Measurements from ENCODE around the gene ITPKC.

Gene ITPKC

DNA sequence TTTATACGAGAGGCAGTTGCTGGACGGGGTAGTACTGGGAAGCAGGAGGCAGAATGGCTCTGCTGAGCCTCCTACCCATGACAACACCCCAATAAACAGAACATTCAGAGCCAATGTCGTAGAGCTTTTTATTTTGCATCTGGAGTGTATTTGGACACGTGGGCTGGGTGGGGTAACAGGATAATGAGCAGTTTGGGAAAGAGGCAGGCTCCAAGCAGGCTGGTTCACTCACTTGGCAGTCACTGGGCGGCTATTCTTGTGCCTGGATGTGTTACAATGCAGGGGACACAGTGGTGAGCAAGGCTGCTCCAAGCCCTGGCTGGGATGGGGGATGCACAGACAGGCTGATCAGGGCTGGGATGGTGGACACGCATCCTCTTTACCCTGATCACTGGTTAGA is 23.8 kb downstream of the ITPKC start:
- DNase-seq (ENCODE audit: low read depth) = no peak

DNA sequence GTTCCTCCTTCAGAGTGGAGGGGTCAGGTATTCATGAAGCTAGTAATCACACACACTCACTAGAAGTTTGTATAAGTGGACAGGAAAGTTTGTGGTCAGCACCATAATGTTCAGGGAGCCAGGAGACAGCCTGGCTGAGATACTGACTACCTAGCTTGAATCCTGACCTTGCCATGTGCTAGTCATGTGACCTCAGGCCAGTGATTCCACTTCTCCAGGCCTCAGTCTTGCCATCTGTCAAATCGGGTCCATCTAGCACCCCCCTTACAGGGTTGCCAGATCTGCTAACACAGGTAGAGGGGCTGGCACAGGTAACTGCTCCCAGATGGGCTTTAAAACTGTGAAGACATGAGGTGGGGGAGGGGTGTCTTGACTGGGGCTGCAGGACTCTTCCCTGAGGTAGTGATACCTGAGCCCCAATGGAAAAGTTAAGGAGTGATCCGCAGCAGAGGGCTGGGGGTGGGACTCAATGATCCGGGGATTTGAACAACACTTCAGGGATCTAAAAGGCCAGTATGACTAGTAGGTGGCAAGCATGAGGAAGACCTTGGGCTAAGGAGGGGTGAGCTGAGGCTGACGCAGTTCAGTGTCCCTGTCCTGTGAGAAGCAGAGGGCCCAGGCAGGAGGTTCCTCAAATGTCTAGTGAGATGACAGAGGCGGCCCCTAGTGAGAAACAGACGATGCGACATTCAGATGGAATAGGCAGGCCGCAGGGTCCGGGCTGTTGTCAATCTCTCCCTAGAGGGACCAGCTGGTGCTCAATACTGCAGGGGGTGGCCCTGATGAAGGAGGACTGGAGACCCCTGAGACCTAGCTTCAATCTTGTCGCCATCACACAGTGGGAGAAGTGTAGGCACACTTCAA is 24.8 kb downstream of the ITPKC start:
- no peak for DNase-seq (ENCODE audit: low read depth)

DNA sequence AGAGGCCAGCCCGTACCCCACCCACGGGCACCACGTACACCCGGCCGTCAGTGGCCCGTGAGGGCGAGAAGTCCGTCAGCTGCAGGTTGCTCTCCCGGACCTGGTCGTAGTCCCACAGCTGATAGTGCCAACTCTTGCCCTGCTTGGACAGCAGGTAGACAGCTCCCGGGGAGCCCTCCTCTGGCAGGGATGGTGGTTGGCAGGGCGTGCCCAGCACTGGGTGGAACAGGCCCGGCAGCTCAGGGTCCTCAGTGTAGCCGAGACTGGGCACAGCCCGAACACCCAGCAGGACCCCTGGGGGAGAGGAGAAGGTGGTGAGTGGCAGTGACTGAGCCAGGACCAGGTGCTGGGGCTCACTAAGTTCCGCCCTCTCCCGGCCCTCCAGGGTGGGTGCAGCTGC is 25.6 kb downstream of the ITPKC start:
- DNase-seq (ENCODE audit: low read depth) = no peak

DNA sequence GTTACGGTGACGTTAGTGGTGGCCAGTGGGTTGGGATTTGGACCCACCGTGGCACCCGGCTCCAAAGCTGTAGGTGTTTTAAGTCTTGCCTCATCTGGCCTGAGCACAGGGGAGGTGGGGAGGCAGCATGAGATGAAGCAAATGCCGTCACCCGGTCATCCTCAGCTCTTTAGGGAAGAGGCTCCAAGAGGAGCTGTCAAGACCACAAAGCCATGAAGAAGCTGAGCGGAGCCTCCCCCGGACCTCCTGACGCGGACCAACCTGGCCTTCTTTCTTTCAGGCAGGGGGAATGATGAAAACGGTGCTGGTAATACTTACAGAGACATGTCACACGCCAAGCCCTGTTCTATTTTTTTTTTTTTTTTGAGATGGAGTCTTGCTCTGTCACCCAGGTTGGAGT is 26.0 kb downstream of the ITPKC start:
- no peak for DNase-seq (ENCODE audit: low read depth)

DNA sequence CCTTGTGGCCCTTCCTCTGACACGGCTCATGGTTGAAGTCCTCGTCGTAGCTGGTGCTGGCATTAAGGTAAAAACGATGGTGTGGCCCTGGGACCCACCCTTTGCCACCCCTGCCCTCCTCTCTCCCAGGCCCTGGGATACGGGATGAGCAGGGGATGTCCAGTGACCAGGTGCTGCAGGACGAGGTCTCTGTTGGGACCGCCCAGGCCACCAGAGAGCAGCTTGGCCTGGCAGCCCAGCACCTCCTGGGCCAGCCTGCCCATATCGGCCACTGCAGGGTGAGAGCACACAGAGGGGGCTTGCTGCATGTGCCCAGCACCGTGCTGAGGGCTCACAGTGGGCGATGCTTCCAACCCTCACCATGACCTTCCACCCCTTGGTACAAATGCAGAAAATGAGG is 27.0 kb downstream of the ITPKC start:
- no peak for DNase-seq (ENCODE audit: low read depth)

DNA sequence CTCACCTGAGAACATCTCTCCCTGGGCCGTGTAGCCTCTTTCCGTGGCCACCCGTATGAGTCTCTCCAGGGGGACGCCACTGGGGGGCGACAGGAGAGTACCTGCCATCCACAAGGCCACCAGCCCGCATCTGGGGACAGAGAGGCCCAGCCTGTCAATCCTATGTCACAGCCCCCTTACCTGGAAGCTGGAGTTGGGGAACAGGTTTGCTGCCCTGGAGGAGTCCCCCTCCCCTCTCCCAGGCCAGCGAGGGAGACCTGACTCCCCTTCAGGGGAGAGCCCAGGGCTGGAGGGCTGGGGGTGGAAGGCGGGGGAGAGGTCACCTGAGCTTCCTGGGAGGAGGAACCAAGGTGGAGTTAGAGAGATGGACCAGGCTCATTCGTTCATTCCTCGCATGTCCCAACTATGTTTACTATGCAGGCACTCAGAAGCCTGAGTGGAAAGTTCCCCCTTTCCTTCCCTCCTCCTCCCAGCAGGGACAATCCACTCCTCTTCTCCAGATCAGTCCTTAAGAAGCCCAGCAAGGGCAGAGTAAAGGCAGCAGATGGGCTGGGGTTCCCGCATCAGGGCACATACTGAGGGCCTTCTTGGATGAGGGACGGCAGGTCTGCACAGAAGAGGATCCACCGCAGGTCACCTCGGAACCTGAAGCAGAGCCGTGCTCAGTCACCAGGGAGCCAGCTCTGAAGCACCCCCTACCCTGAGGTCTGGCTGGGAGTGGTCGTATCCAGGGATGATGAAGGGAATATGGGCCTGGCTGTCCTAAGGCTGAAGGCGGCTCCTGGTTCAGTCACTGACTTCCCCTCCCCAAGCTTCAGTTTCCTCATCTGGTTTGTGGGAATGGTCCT is 27.9 kb downstream of the ITPKC start:
- DNase-seq (ENCODE audit: low read depth) = no peak

DNA sequence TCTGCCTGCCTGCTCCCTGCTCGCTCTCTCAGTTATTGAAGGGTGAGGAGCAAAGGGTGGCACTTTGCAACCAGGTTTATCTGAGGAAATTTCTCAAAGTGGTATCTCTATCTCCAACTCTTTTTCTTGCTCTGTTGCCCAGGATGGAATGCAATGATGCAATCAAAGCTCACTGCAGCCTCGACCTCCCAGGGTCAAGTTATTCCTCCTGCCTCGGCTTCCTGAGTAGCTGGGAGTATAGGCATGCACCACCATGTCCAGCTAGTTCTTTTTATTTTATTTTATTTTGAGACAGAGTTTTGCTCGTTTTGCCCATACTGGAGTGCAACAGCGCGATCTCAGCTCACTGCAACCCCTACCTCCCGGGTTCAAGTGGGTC is 28.5 kb downstream of the ITPKC start:
- no peak for DNase-seq (ENCODE audit: low read depth)

DNA sequence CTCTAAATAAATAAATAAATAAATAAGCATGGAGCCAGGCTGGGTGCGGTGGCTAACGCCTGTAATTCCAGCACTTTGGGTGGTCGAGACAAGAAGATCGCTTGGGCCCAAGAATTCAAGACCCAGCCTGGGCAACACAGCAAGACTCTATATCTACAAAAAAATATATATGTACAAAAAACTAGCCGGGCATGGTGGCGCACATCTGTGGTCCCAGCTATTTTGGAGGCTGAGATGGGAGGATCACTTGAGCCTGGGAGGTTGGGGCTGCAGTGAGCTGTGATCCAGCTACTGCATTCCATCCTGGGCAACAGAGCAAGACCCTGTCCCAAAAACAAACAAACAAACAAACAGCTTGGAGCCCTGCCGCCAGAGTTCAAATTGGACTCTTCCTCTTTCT is 30.6 kb downstream of the ITPKC start:
- DNase-seq (ENCODE audit: low read depth) = no peak

DNA sequence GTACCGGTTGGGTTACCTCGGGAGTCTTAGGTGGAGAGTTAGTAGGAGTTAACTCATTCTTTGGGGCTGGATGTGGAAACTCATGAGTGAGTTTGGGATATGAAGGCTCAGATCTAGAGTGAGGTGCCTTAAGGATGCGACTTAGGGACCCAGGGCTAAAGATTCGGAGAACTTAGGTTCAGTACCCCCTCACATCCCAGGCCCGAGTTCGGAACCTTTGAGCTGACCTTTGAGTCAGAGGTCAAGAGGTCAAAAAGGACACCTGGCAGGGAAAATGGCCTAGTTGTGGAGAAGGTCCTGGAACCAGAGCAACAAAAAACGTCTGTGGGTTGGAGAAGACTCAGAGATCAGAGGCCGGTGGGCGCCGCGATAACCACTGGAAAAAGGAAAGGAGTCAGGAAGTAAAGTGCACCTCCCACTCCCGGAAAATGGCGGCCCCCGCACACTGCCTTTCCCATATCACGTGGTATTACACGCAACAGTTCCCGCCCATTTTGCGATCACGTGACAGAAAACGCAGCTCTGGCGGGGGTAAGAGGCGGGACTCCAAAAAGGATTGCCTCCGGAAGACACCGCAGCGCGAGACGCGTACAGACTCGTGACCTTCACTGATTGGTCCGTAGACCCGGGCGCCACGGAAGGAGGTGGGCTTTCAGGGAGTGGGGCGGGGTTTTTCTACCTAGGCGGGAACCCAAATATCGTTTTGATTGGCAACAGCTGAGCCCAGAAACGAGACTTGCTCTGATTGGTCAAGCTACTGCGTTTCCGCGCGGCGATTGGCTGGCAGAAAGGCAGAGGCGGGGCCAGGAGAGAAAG is 33.4 kb downstream of the ITPKC start, which contains the start of gene ACTMAP:
TSS of gene ACTMAP (minus strand) at position 420 of the 816 bp plus-strand sequence. CDS start 674 bp downstream, outside the sequence.
- DNase-seq (ENCODE audit: low read depth) = peak; percentile 99

DNA sequence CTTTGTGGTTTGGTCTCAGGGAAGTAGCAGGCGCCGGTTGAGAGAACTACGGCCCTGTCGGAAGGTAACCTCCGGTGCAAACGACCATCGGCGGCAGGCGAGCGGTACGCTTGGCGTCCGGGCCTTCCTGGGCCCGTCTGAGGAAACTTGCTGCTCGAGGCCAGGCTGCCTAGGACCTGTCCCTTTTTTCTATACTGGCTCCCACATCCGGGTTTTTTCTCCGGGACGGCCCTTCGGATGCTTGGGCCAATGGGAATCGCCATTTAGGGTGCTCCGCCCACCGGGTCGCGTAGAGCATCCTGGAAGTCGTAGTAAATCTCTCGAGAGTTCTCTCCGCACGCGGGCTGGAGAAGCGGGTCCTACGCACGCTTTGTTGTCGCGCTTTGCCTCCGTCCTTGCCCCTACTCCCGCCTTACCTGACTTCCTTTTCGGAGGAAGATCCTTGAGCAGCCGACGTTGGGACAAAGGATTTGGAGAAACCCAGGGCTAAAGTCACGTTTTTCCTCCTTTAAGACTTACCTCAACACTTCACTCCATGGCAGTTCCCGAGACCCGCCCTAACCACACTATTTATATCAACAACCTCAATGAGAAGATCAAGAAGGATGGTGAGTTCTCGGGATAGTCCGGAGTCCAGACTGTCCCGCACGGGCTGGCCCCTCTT is 34.1 kb downstream of the ITPKC start, which contains the start of gene SNRPA:
TSS of gene SNRPA (plus strand) at position 330 of the 664 bp plus-strand sequence. CDS start at position 536, 206 bp downstream.
- peak; percentile 93 for DNase-seq (ENCODE audit: low read depth)

DNA sequence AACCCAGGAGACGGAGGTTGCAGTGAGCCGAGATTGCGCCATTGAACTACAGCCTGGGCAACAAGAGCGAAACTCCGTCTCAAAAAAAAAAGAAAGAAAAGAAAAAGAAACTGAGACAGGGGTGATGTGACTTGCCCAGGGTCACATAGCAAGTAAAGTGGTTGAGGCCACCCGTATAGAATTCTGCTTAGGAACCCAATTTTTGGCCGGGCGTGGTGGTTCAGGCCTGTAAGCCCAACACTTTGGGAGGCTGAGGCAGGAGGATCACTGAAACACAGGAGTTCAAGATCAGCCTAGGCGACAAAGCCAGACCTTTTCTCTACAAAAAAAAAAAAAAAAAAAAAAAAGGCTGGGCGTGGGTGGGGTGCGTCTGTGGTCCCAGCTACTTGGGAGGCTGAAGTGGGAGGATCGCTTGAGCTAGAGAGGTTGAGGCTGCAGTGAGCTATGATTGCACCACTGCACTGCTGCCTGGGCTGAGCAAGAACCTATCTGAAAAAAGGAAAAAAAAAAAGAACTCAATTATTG is 35.4 kb downstream of the ITPKC start:
- no peak for DNase-seq (ENCODE audit: low read depth)

DNA sequence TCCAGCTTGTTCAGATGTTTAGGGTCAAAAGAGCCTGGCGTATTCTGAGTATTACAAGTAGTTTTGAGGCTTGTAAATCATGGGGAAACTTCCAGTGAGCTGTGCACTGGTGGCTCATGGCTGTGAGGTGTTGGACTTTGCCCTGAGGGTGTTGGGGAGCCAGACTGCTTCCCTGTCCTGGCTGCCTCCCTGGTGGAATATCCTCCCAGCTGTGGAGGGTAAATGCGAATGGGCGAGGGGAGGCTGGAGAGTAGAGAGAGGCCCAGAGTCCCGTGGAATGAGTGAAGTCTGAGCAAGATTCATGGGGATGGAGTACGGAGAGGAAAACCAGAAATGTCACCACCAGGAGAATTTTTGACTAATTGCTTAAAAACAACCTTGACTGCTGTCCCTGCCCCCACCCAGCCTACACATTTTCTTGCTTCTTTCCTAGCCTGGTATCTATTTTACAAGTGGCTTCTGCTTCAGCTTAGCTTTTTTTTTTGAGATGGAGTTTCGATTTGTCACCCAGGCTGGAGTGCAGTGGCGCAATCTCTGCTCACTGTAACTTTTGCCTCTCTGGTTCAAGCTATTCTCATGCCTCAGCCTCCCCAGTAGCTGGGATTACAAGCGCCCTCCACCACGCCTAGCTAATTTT is 37.8 kb downstream of the ITPKC start:
- no peak for DNase-seq (ENCODE audit: low read depth)

DNA sequence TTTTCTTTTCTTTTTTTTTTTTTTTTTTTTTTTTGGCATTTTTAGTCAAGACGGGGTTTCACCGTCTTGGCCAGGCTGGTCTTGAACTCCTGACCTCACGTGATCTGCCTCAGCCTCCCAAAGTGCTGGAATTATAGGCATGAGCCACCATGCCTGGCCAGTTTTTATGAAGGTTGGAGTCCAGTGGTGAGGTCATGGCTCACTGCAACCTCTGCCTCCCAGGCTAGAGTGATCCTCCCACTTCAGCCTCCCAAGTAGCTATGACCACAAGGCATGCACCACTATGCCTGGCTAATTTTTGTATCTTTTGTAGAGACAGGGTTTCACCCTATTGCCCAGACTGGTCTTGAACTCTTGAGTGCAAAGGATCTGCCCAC is 38.3 kb downstream of the ITPKC start:
- DNase-seq (ENCODE audit: low read depth) = no peak

DNA sequence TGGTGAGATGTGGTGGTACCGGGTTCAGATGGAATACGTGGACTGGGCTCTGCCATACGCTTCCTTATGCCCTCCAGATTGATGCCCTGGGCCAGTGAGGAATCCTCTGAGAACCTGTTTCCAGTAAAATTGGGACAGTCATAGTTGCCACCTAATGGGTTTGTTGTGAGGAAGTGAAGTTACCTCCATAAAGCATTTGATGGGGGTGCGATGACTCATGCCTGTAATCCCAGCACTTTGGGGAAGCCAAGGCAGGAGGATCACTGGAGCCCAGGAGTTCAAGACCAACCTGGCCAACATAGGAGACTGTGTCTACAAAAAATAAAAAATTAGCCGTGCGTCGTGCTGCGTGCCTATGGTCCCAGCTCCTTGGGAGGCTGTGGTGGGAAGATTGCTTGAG is 38.9 kb downstream of the ITPKC start:
- no peak for DNase-seq (ENCODE audit: low read depth)

DNA sequence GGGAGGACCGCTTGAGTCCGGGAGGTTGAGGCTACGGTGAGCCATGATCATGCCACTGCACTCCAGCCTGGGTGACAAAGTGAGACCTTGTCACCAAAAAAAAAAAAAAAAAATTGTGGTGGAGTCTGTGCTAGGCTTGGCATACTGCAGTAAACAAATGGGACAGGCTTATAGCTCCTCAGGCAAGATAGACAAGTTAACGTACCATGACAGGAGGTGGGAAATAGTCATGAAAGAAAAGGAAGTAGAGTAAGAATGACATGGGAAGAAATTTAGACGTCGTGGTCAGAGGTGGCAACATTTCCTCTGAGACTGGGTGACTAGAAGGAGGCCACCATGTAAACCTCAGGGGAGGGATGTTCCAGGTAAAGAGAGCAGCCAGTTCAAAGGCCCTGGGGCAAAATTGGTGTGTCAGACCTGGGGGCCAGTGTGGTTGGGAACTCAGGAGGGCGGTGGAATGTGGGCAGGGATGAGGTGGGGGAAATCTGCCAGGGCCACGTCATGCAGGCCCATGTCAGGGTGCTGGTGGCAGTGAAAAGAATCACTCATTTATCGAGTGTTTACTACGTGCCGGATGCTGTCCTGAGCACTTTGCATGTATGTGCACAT is 39.7 kb downstream of the ITPKC start:
- no peak for DNase-seq (ENCODE audit: low read depth)

DNA sequence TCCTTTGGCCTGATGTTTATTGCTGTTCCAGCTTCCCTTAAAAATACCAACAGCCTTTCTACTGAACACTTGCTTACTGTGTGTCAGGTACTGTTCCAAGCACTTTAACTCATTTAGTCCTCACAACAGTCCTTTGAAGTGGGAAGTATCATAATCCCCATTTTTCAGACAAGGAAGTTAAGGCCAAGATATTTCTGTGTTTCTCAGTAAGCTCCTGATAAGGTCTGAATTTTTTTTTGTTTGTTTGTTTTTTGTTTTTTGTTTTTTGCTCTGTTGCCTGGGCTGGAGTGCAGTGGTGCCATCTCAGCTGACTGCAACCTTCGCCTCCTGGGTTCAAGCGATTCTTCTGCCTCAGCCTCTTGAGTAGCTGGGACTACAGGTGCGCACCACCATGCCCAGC is 41.6 kb downstream of the ITPKC start:
- DNase-seq (ENCODE audit: low read depth) = no peak

DNA sequence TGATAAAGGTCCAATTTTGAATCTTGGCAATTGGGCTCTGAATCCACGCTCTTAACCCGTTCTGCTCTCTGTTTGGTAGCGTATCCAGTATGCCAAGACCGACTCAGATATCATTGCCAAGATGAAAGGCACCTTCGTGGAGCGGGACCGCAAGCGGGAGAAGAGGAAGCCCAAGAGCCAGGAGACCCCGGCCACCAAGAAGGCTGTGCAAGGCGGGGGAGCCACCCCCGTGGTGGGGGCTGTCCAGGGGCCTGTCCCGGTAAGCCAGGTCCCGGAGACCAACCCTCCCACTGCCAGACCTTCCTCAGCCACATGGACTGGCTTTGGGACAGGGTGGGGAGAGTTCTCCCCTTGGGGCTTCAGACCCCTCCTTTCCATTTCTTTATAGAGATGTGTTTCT is 42.4 kb downstream of the ITPKC start:
- no peak for DNase-seq (ENCODE audit: low read depth)

DNA sequence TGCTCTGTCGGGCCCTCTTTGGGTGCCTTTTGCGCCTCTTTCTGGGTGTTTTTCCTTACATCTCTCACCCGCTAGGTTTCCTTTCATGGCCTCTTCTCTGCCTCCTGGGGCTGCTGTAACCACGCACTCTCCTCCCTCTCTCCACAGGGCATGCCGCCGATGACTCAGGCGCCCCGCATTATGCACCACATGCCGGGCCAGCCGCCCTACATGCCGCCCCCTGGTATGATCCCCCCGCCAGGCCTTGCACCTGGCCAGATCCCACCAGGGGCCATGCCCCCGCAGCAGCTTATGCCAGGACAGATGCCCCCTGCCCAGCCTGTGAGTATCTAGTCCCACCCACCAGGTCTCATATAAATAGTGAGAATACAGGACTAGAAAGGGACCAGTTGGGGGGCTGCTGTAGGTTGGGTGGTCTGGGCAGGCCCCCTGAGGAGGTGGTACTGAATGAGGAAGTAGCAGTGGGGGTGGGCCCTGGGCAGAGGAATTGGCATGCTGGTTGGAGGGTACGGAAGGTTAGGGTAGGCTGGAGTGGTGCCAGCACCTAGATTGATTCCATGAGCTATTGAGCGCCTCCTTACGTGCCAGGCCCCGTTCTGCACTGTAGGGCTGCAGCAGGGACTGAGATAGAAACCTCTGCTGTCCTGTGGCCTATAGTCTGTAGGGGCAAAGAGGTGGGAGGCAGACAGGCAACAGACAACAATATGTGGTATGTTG is 46.0 kb downstream of the ITPKC start:
- DNase-seq (ENCODE audit: low read depth) = no peak

DNA sequence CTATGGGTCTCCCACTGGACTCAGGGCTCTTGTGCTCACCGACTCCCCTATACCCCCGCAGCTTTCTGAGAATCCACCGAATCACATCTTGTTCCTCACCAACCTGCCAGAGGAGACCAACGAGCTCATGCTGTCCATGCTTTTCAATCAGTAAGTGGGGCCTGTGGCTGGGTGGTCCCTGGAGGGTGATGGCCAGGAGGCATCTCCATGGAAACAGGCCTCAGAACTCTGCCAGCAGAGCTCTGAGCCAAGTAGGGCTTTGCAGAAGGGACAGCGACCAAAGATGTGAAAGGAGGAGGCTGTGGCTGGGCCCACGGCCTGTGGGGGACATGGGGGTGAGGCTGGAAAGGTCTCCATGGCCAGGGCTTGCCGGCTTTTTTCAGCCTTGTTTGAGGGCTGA is 46.6 kb downstream of the ITPKC start:
- DNase-seq (ENCODE audit: low read depth) = no peak

DNA sequence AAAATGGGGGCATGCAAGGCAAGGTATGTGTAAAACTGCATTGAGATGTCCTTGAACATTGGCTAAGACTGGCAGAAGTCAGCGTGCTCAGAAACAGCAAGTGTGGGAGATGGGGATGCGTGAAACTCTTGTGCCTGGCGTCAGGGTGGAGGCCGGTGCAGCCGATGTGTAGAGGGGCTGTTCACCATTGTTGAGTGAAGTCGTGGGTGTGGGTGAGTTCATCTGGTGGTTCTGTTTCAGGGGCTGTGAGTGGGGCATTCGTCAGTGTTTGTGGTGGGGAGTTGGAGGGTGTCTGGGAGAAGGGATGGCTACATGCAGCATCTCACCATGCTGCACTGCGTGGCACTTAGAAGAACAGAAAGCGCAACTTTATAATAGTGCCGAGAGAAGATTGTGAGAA is 47.1 kb downstream of the ITPKC start:
- no peak for DNase-seq (ENCODE audit: low read depth)

All from T follicular helper cell (primary cell).